ENCODE data around the gene ATG7.

DNA sequence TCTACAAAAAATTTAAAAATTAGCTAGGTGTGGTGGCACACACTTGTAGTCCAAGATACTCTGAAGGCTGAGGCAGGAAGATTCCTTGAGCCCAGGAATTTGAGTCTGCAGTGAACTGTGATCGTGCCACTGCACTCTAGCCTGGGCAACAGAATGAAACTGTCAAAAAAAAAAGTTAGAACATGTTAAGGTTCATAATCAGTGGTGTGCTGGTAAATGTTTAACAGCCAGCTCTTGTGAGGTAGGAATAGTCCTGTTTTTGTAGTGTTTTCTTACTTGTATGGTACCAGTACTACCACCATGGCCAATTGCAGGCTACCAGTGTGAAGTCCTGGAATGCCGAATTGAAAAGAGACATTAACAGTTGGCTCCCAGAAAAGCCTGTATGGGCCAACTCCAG, 50.7 kb downstream of the ATG7 start:
- TF ChIP-seq CTCF (IDR thresholded peaks at IDR 0.05; ENCODE audit: low read length) (no peak), EZH2 (optimal IDR thresholded peaks at IDR 0.05; ENCODE audit: low read depth, low read length) (no peak), EZH2phosphoT487 (IDR thresholded peaks at IDR 0.05; ENCODE audit: low read length) (no peak)

All from MM.1S (cell line).